NT2/D1 (cell line): ENCODE measurements around the gene ZMIZ2.

Experiments used
- SUZ12 ChIP-seq: IDR thresholded peaks from 2 replicates; pipeline ENCODE4 v1.6.1; 2011; ENCODE audit not compliant: insufficient read length, insufficient read depth; ENCODE audit errors: extremely low read depth
- YY1 ChIP-seq: IDR thresholded peaks from 2 replicates; pipeline ENCODE4 v1.6.1; 2011; ENCODE audit not compliant: insufficient read length, insufficient read depth

GRCh38 chr7:44769776-44770294, 21.2 kb downstream of the ZMIZ2 start:
- TF ChIP-seq YY1 (no peak), SUZ12 (no peak)
